ENCODE measurements around the gene GUCA1C. TPM values are rescaled to one million over a fixed set of nuclear protein-coding genes. Genes with fewer than 3 reads are reported as not detected.

Gene GUCA1C, protein sequence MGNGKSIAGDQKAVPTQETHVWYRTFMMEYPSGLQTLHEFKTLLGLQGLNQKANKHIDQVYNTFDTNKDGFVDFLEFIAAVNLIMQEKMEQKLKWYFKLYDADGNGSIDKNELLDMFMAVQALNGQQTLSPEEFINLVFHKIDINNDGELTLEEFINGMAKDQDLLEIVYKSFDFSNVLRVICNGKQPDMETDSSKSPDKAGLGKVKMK
- total RNA-seq (2014; rRNA removed; shearing (Covaris generic)), result not detected in 2 replicates

- in situ Hi-C loops (cut with HindIII; ENCODE audit: low sequenced_read_pairs), result no loop called here
- no peak for DNase-seq (ENCODE audit: low spot score)
Measured at GRCh38 chr3:108953700-108954099, at the start of gene GUCA1C. Gene GUCA1C (minus strand): TSS chr3:108953879. CDS start chr3:108953762, 117 bp downstream.

DNA sequence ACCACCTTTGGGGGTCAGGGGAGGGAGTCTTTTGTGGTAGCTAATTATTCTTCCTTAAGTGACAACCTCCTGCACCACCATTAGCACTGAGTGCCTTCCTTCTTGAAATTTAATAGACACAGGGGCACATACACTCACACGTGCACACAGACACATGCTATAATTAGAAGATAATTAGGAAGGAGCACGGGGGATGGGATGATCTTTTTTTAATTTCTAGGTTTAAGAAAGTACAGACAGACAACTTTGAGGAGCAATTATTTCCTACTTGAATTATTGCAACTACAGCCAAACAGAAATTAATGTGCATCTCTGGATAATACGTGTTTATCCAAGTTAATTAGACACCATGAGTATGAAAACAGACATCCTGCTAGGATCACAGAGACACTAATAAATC lies 44.8 kb upstream of the GUCA1C start:
- no peak for DNase-seq (ENCODE audit: low spot score)
- in situ Hi-C loops (cut with HindIII; ENCODE audit: low sequenced_read_pairs), result no loop called here

GRCh38 chr3:108985844-108986243 lies 32.2 kb upstream of the GUCA1C start:
- DNase-seq (ENCODE audit: low spot score), result no peak
- in situ Hi-C loops (cut with HindIII; ENCODE audit: low sequenced_read_pairs), result no loop called here

DNA sequence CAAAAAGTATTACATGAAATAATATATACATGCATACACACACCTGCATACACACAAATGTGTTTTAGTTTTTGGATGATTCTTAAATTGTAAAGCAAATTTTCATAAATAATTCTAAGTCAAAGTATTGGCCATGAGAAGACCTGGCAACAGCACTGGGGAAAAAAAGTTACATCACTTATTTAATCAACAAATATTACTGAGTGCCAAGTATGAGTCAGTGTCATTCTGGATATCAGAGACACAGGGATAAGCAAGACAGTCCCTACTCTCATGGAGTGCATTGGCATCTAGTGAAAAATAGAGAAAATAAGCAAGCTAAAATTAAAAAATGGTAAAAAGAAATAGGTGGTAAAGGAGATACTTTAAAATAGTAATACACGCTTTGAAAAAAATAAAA lies 29.4 kb upstream of the GUCA1C start:
- no peak for DNase-seq (ENCODE audit: low spot score)
- in situ Hi-C loops (cut with HindIII; ENCODE audit: low sequenced_read_pairs), result no loop called here

GRCh38 chr3:108976058-108976457 lies 22.4 kb upstream of the GUCA1C start:
- in situ Hi-C loops (cut with HindIII; ENCODE audit: low sequenced_read_pairs), result no loop called here
- no peak for DNase-seq (ENCODE audit: low spot score)

DNA sequence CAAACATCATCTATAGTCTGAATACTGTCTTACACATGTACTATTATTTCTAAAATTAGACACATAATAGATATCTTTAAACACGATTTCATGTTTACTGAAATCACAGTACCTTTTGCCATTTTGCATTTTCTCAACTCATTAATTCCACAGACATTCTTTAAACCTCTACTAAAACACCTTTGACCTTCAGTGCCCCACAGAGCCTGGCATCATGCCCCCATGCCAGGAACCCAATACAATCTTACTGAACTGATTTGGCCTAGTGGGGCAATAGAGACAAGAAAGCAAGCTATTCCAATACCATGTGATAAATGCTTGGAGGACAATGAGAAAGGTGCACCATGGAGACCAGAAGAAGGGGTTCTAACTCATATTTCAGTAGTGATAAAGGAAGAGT lies 19.3 kb upstream of the GUCA1C start:
- in situ Hi-C loops (cut with HindIII; ENCODE audit: low sequenced_read_pairs), result no loop called here
- no peak for DNase-seq (ENCODE audit: low spot score)

DNA sequence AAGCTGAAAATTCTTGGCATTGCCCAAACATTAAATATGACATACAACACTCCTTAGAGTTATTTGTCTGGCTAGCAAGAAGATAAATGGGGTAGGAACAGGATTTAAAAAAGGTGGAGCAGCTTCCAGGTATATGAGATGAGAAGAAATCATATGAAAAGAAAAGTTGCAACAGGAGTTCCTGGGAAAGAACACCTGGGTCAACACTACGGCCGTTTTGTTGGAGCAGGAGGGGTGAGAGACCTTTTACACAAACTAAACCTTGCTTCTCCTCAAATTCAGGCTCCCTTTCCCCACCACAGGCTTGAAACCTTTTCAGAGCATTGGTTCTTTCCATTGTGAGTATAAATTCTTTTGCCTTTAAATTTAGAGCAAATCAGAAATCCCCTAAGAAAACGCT lies 18.8 kb upstream of the GUCA1C start:
- in situ Hi-C loops (cut with HindIII; ENCODE audit: low sequenced_read_pairs), result no loop called here
- DNase-seq (ENCODE audit: low spot score), result no peak

- in situ Hi-C loops (cut with HindIII; ENCODE audit: low sequenced_read_pairs), result no loop called here
- DNase-seq (ENCODE audit: low spot score), result no peak
Measured at GRCh38 chr3:108970561-108970960, 16.9 kb upstream of the GUCA1C start.

GRCh38 chr3:108966773-108967172 lies 13.1 kb upstream of the GUCA1C start:
- no peak for DNase-seq (ENCODE audit: low spot score)
- in situ Hi-C loops (cut with HindIII; ENCODE audit: low sequenced_read_pairs), result no loop called here

DNA sequence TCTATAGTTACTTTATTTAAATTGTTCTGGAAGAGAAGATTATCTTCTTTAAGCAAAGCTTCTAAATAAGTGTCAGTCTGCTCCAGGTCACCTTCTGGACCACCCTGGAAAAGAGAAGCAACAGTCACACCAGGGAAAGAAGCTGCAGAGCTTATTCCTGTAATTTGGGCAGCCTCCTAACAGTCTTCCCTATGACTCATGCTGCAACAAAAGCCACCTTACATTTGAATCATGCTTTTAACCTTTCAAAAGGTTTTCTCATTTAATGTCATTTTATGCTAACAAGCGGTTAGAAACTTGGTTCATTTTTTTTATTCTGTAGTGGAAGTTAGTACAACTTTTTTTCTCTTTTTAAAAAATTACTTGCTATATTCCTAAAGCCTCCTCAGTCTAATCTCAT lies 5.3 kb upstream of the GUCA1C start:
- in situ Hi-C loops (cut with HindIII; ENCODE audit: low sequenced_read_pairs), result no loop called here
- no peak for DNase-seq (ENCODE audit: low spot score)

DNA sequence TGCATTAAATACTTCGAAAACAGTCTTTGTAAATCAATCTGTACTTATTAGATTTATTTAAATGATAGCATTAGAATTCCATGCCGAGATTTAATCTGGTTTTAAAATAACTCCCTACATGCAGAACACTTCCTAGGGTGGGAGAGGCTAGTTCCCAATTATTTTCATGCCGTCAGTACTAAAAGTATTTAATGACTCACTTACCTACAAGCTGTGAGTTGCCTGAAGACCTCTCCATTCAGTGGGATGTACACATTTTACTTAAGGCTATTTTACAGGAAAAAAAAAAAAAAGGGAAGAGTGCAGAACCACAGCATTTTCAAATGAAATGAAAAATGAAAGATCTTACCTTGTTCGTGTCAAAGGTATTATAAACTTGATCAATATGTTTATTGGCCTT lies 469 bp downstream of the GUCA1C start:
- in situ Hi-C loops (cut with HindIII; ENCODE audit: low sequenced_read_pairs), result no loop called here
- DNase-seq (ENCODE audit: low spot score), result no peak

GRCh38 chr3:108951820-108952501 lies 1.7 kb downstream of the GUCA1C start:
- in situ Hi-C loops (cut with HindIII; ENCODE audit: low sequenced_read_pairs), result no loop called here
- DNase-seq (ENCODE audit: low spot score), result no peak

DNA sequence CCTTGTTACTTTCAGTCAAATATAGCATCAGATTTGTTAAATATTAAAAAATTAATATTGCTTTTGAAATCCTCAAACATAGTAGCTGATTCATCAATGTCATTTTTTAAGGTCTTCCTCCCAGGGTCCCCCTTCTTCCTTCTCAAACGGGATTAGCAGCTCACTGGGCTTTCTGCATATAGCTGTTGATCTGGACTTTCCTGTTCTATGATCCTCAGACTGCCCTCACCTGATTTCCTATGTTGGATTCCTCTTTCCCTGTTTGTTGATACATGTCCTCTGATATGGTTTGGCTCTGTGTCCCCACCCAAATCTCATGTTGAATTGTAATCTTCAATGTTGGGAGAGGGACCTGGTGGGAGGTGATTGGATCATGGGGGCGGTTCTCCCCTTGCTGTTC lies 5.8 kb downstream of the GUCA1C start:
- no peak for DNase-seq (ENCODE audit: low spot score)
- in situ Hi-C loops (cut with HindIII; ENCODE audit: low sequenced_read_pairs), result no loop called here

- DNase-seq (ENCODE audit: low spot score), result no peak
- in situ Hi-C loops (cut with HindIII; ENCODE audit: low sequenced_read_pairs), result no loop called here
Measured at GRCh38 chr3:108946292-108947285, 7.1 kb downstream of the GUCA1C start.

DNA sequence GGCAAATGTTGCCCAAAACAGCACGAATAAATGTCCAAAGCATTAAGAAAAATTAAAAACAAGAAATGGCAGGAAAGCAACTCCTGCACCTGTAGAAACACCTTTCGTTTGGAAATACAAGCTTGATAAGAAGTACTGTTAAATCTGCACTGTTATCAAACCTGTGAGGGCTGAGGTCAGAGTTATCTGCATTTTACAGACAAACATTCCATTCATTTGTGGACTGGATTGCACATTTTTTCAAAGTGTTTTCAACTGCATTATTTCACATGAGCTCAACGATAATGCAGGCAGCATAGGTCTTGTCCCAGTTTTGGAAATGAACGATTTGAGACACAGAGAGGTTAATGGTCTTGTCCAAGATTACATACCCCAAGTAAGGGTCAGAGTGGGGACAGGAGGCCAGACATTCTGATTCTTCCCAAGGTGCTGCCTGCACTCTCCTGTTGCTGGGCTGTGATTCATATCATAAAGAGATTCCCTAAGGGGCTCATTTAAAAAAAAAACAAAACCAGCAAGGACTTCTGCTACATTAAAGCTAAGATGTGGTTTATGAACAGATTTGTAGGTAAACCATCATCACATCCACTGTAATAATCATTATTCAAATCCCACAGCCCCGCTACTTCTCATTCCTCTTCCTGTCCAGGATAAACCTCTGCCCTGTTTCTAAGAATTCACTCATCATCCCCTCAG lies 13.0 kb downstream of the GUCA1C start:
- in situ Hi-C loops (cut with HindIII; ENCODE audit: low sequenced_read_pairs), result no loop called here
- no peak for DNase-seq (ENCODE audit: low spot score)

GRCh38 chr3:108940166-108940565 lies 13.5 kb downstream of the GUCA1C start:
- in situ Hi-C loops (cut with HindIII; ENCODE audit: low sequenced_read_pairs), result no loop called here

DNA sequence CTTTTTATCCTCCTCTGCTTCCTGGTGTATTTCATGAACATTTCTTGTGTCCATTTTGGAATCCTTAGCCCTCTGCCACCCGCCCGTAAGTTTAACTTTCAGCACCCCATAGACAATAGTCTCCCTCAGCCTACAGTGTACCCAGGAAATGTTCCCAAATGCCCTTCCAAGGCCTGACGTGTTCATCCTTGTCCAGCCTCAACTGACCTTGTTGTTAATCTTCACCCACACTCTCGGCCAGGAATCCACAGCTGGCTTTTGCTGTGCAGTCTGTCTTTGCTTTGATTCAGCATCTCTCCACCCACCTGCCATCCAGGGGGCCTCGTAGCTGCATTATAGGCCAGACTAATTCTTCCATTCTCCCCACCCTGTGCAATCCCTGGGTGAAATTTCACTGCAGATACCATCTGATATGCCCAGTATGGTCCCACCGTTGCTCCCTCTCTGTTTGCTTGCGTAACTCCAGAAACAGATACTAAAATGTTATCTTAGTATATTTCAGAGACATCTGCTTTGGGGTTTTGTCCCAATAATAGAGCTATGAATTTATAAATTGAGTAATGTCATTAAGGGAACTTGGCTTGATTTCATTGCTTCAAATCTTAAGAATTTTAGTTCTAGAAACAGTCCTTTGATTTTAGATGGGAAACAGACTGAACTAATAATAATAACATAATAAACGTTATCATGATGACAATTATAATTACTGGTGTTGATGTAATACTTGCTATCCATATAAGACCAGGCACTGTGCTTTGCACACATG lies 16.6 kb downstream of the GUCA1C start:
- no peak for DNase-seq (ENCODE audit: low spot score)
- in situ Hi-C loops (cut with HindIII; ENCODE audit: low sequenced_read_pairs), result no loop called here

More at GRCh38 chr3:108940166-108940565, 13.5 kb downstream of the GUCA1C start:
- no peak for DNase-seq (ENCODE audit: low spot score)

DNA sequence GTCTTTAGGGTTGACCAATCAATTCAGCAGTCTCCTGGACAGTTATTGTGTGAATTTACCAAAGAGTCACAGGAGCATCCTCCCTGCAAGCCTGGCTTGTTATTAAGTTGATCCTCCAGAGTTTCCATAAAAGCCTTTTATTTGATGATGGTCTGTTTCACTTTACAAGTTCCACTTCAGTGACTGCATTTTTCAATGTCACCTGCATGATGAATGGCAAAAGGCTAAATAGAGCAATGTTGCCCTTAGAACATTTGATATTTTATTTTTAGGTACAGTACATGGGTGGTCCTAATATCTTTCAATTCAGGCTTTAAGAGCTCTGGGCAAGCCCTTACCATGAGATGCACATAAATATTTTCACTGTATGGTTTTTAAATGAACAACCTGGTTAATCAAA lies 22.6 kb downstream of the GUCA1C start:
- no peak for DNase-seq (ENCODE audit: low spot score)
- in situ Hi-C loops (cut with HindIII; ENCODE audit: low sequenced_read_pairs), result no loop called here

DNA sequence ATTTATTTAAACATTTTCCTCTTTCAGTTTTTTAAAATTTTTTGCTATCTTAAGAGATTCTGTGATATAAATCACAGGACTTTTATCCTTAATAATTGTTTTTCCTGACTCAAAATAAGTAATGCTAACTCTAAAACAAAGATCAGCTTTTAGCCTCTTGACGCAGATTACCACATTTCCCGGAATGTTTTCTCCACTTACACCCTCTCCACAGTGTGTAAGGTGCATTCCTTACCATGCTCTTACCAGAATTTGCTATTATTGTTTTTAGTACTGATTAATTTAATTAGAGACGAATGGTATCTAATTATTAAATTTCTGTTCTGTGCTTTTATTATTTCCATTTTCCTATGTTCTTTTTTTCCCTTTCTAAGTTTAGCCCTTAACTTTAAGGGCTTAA lies 34.8 kb downstream of the GUCA1C start:
- in situ Hi-C loops (cut with HindIII; ENCODE audit: low sequenced_read_pairs), result no loop called here
- DNase-seq (ENCODE audit: low spot score), result no peak
